ENCODE measurements around the gene KIF26B.
"Not testable (repeated sequence)": the region's sequence is repeated elsewhere in the genome, so short reads cannot be mapped to it uniquely, and the experiment has no call there.

The KIF26B gene
- total RNA-seq, result 0.72 to 2.3 reads per million in 2 donors

GRCh38 chr1:245154429-245155271 lies at the start of gene KIF26B:
Gene KIF26B (plus strand): TSS chr1:245154985. CDS start chr1:245155425, 440 bp downstream.
- no peak for DNase-seq

GRCh38 chr1:245105042-245105441 lies 49.7 kb upstream of the KIF26B start:
- no peak for DNase-seq

- DNase-seq, result no peak
Measured at GRCh38 chr1:245105815-245106410, 48.9 kb upstream of the KIF26B start.

GRCh38 chr1:245107776-245108114 lies 47.0 kb upstream of the KIF26B start:
- DNase-seq, result no peak

DNA sequence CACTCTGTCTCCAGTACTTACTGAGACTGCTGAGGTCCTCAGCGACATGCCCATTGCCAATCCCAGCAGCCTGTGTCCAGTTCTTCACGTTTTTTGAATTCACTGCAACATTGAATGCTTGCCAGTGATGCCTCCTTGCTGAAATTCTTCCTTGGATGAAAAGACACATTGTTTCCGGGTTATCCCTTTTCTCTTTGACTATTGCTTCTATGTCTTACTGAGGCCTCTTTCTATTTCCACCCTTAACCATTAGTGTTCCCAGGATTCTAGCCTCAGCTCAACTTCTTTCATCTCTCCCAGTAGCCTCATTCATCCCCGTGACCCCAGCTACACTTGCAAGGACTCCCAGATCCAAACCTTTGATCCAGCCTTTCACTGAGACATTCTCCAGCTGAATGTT lies 46.5 kb upstream of the KIF26B start:
- DNase-seq, result no peak

DNA sequence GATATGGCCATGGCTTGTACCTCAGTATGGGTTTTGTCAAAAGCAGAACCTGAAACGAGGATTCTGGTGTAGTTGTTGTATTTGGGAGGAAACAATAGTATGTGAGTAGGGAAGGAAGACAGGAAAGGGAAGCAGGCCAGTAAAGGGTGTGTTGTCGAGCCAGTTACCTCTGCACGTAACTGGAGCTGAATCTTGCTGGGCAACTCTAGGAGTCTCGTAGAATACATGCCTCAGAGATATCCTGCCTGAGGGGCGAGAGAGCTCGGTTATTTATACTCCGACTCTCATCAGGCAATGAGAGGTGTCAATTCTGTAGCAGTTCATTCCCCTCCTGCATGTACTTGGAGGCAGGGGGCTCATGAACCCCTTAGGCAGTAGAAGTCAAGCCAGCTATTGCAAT lies 45.9 kb upstream of the KIF26B start:
- no peak for DNase-seq

GRCh38 chr1:245110406-245110805 lies 44.4 kb upstream of the KIF26B start:
- no peak for DNase-seq

DNA sequence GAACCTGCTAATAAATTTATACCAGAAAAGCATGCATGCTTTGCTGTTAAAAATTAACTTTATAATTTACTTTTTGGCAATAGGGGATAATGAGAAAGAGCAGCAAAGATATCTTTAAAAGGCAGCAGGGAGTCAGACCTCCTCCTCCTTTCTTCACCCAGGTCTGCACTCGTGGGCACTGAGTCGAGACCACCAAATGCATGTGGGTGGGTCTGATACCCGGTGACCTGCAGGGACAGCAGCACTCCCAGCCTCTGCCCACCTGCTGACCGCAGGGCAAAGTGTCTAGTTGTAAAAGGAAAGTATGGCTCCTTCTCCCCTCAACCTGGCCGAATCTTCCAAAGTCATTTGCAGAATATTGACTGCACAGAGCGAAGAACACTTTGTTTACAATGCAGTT lies 43.7 kb upstream of the KIF26B start:
- no peak for DNase-seq

GRCh38 chr1:245113649-245114048 lies 41.1 kb upstream of the KIF26B start:
- no peak for DNase-seq

DNA sequence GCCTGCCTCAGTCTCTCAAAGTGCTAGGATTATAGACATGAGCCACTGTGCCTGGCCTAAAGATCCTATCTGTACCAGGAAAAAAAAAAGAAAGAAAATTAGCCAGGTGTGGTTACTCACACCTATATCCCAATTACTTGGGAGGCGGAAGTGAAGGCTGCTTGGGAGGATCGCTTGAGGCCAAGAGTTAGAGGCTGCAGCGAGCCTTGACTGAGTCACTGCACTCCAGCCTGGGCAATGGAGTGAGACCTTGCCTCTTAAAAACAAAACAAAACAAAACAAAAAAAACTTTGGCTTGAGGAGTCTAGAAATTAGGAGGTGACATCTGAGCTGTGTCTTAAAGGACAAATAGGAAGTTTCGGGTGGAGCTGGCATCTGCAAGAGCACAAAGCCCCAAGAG lies 38.7 kb upstream of the KIF26B start:
- no peak for DNase-seq

DNA sequence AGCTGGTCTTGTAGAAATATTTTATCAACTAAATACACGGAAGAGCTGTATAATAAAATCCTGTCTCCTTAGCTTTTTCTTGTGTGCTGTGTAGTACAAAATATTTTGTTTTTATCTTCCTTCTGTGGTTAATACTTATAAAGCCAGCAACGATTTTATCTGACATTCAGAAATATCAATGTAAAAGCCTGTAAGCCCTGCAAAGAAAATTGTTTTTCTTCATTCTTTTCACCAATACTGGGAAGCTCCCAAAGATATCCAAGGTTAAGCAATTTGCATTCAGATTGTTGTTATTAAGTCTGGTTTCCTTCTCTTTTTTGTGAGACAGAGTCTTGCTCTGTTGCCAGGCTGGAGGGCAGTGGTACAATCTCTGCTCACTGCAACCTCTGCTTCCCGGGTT lies 38.0 kb upstream of the KIF26B start:
- DNase-seq, result no peak

GRCh38 chr1:245118066-245118465 lies 36.7 kb upstream of the KIF26B start:
- no peak for DNase-seq

GRCh38 chr1:245118806-245119205 lies 36.0 kb upstream of the KIF26B start:
- no peak for DNase-seq

GRCh38 chr1:245121523-245121922 lies 33.3 kb upstream of the KIF26B start:
- DNase-seq, result no peak

GRCh38 chr1:245124241-245124640 lies 30.5 kb upstream of the KIF26B start:
- DNase-seq, result no peak

GRCh38 chr1:245124644-245125043 lies 30.1 kb upstream of the KIF26B start:
- no peak for DNase-seq

DNA sequence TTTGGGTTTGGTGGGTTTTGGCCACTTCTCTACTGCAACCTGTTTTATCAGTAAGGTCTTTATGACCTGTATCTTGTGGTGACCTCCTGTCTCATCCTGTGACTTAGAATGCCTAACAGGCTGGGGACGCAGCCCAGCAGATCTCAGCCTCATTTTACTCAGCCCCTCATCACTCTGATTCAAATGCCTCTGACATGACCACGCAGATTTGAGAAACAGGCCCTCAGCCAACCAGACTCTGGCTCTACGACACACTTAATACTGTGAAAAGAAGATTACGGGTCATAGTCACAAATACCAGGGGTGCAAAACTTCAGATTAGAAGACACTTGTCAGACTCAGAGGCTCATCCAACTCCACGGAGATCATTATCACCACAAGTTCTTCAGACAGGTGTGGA lies 28.3 kb upstream of the KIF26B start:
- no peak for DNase-seq

- DNase-seq, result no peak
Measured at GRCh38 chr1:245128381-245129101, 26.2 kb upstream of the KIF26B start.

GRCh38 chr1:245129319-245130240 lies 25.2 kb upstream of the KIF26B start:
- no peak for DNase-seq

- DNase-seq, result not testable (repeated sequence)
Measured at GRCh38 chr1:245130281-245131025, 24.3 kb upstream of the KIF26B start.

DNA sequence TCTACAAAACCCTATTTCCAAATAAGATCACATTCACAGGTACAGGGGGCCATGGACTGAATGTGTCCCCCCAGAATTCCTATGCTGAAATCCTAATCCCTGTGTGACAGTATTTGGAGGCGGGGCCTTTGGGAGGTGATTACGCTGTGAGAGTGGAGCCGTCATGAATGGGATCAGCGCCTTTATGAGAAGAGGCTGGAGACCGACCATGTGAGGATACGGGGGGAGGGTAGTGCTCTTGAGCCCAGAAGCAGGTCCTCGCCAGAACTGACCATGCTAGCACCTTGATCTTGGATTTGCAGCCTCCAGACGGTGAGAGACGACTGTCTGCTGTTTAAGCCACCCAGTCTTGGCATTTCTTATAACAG lies 23.8 kb upstream of the KIF26B start:
- DNase-seq, result no peak

DNA sequence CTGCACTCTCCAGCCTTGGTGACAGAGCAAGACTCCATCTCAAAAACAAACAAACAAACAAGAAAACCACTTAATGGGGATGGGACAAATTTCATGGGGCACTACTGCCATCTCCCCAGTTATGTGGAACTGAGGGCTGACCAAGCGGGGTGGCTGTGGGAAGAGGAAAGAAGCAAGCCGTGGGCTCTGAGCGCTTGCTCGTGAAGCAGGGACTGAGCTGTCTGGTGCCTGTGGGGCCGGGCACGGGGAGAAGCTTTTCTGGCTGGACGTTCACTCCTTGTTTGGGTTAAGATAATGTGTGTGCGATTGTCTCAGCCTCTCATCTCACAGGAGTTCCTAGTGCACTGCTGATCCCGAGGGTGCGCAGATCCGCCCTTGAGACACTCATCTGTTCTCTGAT lies 22.0 kb upstream of the KIF26B start:
- no peak for DNase-seq
